GM12875 (cell line): ENCODE measurements around the gene RPS2.
A peak's percentile ranks its signal among the peaks of the same experiment; 100 is the strongest.

Source experiments
- H3K4me3 ChIP-seq: one replicate; pipeline ENCODE4 v1.5.1; 2011; ENCODE audit warnings: low read depth, low read length, control low read depth
- TF ChIP-seq, protein P1 (sequence below): IDR thresholded peaks from 2 replicates; pipeline ENCODE4 v1.5.1; 2011; ENCODE audit warnings: low read depth, mild to moderate bottlenecking, control low read depth, inconsistent platforms, low read length, moderate library complexity, borderline replicate concordance; ENCODE audit not compliant: insufficient read depth

RPS2 gene

DNA sequence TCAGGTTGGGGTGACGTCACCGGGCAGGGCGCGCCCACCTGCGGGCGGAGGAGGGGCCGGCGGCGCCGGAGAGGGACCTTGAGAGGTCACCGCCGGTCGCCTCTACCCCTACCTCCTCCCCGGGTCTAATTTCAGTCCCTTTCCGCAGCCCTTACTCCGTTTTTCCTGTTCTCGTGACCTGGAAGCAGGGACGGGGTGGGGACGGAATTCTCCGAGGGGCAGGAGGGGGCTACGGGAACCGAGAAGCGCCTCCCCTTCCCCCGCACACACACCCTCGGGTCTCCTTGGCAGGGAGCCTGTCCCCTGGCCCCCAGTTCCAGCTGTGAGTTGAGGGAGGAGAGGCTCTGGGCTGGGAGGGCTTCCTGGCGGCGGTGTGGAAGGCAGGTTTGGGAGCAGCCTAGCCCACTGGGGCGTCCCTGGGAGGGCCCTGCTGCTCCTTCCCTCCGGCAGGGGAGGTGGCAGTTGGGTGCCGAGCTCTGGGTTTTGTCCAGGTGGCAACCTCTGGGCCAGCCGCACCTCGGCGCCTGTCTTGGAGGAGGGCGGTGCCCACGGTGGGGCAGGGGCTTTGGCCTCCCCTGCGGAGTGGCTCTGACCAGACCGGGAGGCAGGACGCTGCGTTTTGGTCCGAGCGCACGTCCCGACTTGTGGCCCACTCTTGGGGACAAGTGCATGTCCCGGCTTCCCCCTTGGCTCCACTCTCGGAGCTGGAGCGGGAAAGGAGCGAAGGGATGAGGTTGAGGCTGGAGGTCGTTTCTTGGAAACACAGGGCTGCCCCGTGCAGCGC lies 25.9 kb upstream of the RPS2 start:
- peak overlapping the region; percentile 44 for H3K4me3 ChIP-seq
- TF ChIP-seq, protein P1, sequence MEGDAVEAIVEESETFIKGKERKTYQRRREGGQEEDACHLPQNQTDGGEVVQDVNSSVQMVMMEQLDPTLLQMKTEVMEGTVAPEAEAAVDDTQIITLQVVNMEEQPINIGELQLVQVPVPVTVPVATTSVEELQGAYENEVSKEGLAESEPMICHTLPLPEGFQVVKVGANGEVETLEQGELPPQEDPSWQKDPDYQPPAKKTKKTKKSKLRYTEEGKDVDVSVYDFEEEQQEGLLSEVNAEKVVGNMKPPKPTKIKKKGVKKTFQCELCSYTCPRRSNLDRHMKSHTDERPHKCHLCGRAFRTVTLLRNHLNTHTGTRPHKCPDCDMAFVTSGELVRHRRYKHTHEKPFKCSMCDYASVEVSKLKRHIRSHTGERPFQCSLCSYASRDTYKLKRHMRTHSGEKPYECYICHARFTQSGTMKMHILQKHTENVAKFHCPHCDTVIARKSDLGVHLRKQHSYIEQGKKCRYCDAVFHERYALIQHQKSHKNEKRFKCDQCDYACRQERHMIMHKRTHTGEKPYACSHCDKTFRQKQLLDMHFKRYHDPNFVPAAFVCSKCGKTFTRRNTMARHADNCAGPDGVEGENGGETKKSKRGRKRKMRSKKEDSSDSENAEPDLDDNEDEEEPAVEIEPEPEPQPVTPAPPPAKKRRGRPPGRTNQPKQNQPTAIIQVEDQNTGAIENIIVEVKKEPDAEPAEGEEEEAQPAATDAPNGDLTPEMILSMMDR, result no peak

DNA sequence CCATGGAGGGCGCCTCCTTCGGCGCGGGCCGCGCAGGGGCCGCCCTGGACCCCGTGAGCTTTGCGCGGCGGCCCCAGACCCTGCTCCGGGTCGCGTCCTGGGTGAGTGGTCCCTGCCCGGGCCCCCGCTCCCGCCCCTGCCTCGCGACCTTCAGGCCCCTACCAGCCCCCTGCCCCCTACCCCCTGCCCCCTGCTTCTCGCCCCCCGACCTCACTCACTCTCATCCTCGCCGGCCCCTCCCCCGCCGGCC lies 25.4 kb upstream of the RPS2 start:
- peak overlapping the region; percentile 44 for H3K4me3 ChIP-seq
- TF ChIP-seq, protein P1, result no peak

DNA sequence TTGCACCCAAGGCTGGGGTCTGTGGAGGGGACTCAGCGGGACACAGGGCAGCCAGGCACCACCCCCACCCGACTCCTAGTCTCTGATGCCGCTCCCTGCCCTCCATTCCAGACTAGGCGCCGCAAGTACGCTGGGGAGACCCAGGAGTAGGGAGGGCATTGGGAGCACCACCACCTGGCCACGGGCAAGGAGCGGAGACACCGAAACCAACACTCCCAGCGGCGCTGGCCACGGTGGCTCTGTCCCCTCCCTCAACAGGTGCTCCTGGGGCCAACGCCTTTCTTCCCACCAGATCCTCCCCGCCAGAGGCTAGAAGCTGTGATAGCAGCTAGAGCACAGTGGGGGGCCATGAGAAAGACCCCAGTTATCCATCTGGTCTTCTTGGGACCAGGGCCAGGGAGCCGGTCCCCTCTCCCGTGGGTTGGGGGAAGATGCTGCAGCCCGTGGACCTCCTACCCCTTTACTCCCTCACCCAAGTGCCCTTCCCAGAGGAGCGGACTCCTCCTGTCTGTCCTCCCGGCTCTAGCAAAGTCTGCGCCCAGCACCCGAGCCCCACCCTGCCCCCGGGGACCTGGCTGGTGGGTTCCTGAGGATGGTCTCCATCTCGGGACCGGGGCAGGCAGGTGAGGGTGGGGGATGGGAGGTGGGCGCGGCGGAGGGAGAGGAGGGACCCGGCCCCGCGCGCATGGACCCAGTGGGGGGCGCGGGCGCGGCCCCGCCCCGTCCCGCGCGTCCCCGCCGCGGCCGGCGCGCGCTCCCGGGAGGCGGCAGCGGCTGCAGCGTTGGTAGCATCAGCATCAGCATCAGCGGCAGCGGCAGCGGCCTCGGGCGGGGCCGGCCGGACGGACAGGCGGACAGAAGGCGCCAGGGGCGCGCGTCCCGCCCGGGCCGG lies 24.8 kb upstream of the RPS2 start, which contains the start of gene SYNGR3:
SYNGR3 (plus strand) TSS at position 762 of the 892 bp plus-strand sequence. CDS start 133 bp downstream, outside the sequence.
- TF ChIP-seq, protein P1, result no peak
- H3K4me3 ChIP-seq, result peak within 1 kb of the TSS; percentile 44

DNA sequence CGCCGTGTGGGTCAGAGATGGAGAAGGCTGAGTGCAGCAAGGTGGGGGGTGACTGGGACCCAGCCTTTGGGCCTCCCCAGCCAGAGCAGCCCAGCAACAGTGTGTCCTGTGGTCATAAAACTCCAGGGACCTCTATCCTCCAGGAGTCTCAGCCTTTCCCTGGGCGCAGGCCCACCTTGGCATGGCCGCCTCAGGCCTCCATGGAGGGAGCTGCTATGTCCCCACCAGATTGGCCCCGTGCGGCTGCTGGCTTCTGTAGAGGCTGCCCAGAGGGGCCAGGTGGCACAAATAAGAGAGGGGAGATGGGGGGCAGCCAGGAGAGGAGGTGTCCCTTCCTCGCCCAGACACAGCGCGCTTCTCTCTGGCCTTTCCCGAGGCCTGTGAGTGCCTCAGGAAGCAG lies 22.6 kb upstream of the RPS2 start:
- H3K4me3 ChIP-seq, result no peak overlapping the region
- TF ChIP-seq, protein P1, result no peak

DNA sequence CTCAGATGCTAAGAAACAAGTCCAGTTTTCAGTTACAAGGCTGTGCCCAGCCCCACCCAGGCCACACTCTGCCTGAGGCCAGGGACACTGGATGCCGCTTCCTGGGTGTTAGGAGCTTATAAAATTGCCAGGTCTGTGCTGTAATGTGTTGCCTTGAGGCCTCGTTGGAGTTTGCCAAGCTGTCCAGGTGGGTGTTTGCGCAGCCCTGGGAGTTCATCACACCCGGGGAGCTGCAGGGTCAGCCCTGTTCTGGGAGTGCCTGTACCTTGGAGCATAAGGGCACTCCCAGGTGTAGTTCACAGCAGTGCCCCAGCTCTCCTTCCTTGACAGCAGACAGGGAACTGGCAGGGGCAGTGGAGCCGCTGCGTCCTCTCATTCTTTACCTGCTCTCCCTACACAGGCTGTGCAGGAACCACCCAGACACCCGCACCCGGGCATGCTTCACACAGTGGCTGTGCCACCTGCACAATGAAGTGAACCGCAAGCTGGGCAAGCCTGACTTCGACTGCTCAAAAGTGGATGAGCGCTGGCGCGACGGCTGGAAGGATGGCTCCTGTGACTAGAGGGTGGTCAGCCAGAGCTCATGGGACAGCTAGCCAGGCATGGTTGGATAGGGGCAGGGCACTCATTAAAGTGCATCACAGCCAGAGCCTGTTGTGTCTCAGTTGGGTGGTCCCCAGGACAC lies 21.0 kb upstream of the RPS2 start:
- H3K4me3 ChIP-seq, result peak overlapping the region; percentile 63
- TF ChIP-seq, protein P1, result no peak

DNA sequence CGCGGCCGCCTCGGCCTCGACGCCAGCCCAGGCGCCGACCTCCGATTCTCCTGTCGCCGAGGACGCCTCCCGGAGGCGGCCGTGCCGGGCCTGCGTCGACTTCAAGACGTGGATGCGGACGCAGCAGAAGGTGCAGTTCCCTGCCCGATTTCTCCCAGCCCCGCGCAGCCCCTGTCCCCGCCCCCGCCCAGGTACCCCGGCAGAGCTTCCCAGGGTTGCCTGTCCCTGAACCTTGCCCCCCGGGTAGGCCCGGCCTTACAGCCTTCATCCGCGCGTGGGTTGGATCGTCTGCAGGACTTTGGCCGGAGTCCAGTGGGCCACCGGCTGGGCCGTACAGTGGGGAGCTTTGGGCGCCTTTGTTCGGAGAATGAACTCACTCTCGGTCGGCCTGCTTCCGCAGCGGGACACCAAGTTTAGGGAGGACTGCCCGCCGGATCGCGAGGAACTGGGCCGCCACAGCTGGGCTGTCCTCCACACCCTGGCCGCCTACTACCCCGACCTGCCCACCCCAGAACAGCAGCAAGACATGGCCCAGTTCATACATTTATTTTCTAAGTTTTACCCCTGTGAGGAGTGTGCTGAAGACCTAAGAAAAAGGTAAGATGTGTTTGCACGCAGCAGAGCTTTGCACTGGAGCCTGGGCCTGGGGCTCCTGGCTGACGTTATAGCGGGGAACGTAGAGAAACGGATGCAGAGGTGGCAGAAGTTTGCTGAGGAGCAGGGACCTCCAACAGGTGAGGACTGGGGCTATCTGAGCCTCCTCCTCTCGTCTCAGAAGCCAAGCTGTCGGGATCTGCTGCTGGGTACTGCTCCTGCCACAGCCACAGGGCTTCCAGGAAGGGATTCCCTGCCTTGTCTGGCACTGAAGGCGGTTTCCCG lies 20.0 kb upstream of the RPS2 start:
- peak overlapping the region; percentile 63 for H3K4me3 ChIP-seq
- TF ChIP-seq, protein P1, result no peak
